Anterior cingulate cortex (tissue), 58 donors: Measurements from ENCODE around the gene SCYL1.

Experiments
- DNase-seq, 58 donors: peaks; one replicate each; lab custom pipeline; 2025; lab: John Stamatoyannopoulos, UW

SCYL1 gene

DNA sequence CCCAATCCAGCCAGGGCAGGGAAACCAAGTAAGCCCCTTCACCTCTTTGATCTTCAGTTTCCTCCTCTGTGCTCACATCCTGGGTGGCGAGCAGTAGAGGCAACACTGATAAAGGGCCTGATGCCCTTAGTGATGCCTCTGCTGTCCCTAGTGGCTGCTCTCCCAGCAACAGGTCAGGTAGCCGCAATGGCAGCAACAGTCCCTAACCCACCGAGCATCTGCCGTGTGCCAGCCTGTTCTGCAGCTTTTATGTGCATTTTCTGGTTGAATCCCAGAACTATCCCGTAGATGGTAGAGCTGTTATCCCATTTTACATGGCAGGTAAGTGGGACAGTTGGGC, 5.2 kb downstream of the SCYL1 start:
- DNase-seq = no peak

DNA sequence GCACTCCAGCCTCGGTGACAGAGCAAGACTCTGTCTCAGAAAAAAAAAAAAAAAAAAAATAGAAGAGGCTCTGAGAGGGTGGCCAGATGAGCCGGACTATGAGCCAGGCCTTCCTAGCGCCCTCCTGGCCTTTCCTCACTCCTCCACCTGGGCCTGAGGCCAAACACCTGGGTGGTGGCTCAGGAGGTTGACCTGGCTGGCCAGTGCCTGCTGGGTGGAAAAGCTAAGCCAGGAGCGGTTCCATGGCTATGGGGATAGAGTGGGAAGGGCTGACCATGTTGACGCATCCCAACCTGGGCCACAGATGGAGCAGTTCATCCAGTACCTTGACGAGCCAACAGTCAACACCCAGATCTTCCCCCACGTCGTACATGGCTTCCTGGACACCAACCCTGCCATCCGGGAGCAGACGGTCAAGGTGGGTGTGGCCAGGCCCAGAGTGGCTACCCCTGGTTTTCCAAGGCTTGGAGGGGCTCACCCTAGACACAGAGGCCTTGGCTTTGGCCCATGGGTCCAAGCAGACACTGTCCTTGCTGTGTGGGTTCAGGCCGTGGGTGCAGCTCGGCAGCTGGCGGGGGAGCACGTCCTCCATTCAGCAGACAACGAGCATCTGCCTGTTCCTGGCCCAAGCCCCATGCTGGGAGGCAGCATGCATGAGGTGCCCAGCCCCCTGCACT, 7.6 kb downstream of the SCYL1 start:
- no peak for DNase-seq

DNA sequence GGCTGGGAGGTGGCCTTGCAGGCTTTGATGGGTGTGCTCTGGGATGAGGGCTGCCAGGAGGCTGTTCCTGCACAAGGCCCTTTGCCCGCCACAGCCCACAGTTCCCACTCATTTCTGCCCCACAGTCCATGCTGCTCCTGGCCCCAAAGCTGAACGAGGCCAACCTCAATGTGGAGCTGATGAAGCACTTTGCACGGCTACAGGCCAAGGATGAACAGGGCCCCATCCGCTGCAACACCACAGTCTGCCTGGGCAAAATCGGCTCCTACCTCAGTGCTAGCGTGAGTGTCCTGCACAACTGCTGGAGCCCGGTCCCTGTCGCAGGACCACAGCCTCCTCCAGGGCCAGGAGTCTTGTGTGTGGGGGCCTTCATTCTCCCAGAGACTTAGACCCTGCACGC, 10.2 kb downstream of the SCYL1 start:
- DNase-seq = no peak

DNA sequence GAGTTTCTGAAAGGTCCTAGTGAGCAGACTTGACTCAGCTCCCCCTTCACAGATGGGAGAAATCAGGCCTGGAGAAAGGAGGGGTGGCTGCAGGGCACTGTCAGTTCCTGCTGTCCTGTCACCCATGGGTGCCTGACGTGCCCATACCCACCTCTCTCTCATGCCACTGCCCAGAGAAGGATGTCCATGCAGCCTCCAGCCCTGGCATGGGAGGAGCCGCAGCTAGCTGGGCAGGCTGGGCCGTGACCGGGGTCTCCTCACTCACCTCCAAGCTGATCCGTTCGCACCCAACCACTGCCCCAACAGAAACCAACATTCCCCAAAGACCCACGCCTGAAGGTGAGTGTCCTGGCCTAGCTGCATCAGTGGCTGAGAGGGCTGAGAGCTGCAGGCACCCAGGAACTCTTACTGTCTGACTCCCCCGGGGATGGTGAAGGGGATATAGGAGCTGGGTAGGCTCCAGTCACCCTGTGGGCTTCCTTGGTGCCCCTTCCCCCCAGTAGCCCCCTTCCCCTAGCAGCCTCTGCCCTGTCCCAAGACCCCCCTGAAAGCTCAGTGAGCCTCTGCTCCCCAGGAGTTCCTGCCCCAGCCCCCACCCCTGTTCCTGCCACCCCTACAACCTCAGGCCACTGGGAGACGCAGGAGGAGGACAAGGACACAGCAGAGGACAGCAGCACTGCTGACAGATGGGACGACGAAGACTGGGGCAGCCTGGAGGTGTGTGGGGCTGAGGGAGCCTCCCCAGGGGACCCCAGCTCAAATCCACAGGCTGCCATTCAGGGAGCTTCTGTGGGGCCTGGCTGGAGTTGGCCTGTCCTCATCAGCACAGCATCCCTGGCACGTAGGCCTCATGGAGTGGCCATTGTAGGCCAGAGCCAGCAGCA, 11.8 kb downstream of the SCYL1 start:
- DNase-seq = no peak

DNA sequence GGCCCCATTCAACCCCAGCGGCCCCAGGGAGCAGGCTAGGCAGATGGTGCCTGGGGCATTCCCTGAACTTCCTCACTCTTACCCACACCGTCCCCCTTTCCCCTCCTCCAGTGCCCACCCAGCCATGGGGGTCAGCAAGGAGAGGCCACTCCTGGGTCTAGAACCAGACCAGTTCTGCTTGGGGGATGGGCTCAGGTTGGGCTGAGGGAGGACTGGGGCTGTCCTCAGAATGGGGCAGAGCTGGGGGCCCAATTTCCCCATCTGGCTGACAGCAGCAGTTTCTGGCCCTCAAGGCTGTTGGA, 12.4 kb downstream of the SCYL1 start:
- DNase-seq = no peak

DNA sequence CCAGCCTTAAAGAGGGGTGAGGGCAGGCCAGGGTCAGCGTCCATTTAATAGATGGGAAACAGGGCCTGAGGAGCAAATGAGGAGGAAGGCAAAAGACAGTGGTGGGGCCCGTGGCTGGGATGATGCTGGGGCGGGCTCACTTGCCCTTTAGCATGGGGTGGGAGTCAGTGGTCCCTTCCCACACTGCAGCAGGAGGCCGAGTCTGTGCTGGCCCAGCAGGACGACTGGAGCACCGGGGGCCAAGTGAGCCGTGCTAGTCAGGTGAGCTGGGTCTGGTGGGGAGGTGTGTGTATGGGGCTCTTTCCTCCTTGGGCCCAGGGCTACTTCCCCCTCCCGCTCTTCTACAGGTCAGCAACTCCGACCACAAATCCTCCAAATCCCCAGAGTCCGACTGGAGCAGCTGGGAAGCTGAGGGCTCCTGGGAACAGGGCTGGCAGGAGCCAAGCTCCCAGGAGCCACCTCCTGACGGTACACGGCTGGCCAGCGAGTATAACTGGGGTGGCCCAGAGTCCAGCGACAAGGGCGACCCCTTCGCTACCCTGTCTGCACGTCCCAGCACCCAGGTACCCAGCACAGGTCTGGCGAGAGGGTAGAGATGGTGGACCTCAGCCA, 12.8 kb downstream of the SCYL1 start:
- no peak for DNase-seq

DNA sequence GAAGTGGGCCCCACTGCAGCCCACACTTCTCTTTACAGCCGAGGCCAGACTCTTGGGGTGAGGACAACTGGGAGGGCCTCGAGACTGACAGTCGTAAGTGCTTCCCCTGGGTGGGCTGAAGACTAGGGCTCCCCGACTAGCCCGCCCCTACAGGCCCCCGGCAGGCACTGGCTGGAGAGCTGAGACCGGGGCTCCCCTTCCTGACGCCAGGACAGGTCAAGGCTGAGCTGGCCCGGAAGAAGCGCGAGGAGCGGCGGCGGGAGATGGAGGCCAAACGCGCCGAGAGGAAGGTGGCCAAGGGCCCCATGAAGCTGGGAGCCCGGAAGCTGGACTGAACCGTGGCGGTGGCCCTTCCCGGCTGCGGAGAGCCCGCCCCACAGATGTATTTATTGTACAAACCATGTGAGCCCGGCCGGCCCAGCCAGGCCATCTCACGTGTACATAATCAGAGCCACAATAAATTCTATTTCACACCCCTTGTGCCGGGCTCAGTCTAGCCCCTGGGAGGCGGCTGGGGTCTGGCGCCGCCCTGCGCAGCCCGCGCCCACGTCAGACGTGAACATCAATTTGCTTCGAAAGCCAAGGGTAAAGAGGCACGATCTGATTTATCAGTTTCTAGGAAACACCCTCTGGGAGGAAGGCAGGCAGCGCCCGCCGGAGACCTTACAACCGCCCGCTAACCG, 13.5 kb downstream of the SCYL1 start:
- DNase-seq = no peak

DNA sequence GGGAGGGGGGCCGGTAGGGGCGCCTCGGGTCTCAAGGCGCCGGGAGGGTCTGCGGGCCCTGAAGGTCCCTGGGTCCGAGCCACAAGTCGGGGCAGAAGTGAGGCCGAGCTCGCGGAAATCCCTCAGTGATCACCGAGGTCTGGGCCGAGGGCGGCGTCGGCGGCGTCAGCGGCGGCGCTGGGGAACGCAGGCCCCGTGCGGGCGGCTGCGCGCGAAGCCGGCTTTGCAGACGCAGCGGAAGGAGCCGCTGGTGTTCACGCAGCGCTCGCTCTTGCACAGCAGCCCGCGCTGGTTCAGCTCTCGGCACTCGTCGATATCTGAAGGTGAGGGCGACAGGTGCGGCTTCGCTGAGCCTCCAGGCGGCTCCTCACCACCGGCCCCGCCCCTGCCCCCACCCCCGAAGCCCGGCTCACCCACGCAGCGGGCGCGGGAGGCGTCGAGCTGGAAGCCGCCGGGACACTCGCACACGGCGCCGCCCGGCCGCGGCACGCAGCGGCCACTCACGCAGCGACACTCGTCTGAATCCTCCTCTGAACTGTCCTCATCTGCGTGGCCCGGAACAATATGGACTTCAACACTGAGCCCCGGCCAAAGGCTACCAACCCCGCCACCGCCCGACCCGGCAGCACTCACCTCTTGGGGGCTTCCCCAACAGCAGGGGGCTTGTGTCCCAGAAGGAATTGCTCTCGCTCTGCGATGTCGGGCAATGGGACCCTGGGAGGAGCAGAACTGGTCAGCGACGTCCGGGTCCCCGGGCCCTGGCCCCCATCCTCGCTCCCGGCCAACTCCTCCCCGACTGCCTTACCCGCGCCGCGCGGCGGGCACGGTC, 14.2 kb downstream of the SCYL1 start:
- peak in 3 of 58 donors; percentile 21 to 46 (median 30) for DNase-seq

DNA sequence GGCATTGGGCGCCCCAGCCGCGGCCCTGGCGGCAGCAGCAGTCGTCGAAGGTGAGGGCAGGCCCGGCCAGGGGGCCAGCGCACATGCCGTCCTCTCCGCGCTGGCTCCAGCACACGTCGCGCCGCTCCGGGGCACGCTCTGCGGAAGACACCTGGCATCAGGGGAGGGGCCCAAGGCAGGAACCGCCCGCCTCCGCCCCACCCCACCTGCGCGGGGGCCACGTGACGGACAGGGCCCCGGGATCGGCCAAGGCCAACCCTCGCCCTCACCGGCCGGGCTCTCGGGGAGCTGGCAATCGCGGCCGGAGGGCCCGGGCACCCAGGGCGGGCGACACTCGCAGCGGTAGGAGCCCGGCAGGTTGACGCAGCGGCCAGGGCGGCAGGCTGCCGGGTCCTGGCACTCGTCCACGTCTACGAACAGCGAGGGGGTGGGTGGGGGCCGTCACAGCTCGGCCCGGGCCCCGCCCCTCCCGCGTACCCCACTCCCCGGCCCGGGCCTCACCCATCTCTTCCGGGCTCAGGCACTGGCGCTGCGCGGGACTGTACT, 14.9 kb downstream of the SCYL1 start:
- DNase-seq = no peak

DNA sequence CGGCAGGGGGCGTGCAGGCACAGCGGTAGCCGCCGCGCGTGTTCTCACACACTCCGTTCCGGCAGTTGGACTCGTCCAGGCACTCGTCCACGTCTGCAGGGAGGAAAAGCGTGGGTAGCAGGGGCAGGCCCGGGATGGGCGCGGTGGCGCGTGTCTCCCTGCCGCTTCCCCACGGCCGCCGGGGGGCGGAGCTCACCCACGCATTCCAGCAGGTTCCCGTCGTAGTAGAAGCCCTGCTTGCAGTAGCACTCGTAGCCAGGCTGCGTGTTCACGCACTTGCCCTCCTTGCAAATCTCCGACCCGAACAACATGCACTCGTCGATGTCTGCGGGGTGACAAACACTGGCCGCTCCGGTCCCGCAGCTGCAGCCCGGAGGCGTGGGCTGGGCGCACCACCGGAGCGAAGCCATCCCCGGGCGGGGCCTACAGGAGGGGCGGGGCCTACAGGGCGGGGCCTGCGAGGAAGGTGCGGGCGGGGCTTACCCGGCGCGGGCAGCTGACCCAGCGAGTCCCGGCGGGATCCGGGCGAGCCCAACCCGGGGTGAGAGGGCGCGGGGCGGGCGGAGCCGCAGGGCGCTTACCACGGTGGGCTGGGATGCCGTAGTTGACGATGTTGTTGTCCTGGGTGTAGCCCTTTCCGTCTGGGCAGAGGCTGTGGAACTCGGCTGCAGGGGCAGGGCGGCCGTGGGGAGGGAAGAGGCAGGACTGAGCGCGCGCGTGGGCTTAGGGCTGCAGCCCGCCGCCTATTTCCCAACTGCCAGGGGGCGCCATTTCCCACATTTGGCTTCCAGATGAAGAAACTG, 15.6 kb downstream of the SCYL1 start:
- peak; percentile 49 to 95 (median 88) for DNase-seq

DNA sequence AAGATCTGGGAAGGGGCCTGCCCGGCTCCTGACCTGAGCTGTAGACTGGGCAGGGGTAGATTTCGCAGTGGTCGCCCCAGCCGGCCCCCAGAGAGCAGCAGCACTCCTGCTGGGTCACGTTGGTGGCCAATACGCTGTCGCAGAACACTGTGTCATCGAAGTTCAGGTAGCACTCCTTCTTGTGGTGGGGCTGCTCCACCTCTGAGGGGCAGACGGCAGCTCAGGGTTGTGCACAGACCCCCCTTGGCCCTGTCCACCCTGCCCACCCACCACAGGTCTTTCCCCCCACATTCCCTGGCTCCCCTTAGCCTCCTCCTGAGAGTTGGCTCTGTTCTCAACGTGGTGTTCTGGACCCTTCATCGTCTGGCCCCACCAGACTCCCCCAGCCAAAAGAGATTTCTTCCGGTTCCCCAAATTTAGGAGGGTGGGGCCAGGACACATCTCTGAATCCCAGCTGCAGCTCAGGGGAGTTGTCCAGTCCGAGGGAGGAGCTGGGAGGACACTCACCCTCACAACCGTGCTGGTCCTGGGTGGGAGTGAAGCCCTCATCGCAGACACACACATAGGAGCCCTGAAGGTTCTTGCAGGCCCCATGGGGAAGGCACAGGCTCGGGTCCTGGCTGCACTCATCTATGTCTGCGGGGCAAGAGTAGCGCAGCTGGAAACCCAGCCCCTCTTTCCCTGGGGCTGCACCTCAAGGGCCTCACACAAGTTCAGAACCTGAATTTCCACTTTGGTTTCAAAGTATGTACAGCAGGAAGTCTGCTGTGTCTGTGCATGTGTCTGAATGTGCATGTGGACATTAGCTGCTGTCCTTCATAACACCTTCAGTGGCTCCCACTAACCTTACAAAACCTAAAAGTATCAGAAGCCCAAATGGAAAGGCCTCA, 16.5 kb downstream of the SCYL1 start:
- DNase-seq = no peak

DNA sequence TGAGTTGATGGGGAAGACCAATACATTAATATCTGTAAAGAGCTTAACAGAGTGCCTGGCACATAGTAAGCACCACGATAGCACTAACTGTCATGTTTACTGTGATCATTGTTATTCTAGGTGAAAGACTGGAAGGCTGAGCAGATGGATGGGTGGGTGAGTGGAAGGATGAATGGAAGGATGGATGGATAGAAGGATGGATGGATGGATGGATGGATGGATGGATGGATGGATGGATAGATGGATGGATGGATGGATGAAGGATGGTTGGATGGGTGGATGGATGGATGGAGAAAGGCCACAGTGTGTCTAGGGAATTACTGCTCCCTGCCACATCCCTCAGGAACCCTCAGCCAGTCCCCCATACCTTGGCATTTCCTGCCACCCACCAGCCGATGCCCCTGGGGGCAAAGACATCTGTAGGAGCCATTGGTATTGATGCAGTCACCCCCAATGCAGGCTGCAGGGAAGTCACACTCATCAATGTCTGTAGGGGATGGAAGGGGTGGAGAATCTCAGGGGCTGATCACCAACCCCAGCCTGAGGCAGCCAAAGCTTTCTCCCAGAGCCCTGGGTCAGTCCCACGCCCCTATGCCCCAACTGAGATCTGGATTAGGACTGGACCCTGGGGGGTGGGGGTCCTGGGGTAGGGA, 18.0 kb downstream of the SCYL1 start:
- no peak for DNase-seq

DNA sequence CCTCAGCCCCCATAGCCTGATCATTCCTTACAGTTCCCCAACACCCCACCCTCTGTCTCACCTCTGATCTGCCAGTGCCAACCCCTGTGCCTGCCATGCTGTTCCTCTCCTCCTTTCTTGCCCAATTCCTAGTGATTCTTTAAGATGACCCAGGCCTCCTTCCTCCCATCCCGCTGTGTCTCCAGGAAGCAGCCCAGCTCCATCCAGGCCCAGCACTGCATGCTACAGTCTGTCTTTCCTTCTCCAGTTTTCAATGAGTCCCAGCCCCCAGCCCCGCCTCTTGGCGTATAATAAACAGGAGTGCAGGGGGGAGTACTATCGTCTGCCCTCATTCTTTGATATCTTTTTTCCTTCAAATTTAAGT, 21.0 kb downstream of the SCYL1 start:
- no peak for DNase-seq

DNA sequence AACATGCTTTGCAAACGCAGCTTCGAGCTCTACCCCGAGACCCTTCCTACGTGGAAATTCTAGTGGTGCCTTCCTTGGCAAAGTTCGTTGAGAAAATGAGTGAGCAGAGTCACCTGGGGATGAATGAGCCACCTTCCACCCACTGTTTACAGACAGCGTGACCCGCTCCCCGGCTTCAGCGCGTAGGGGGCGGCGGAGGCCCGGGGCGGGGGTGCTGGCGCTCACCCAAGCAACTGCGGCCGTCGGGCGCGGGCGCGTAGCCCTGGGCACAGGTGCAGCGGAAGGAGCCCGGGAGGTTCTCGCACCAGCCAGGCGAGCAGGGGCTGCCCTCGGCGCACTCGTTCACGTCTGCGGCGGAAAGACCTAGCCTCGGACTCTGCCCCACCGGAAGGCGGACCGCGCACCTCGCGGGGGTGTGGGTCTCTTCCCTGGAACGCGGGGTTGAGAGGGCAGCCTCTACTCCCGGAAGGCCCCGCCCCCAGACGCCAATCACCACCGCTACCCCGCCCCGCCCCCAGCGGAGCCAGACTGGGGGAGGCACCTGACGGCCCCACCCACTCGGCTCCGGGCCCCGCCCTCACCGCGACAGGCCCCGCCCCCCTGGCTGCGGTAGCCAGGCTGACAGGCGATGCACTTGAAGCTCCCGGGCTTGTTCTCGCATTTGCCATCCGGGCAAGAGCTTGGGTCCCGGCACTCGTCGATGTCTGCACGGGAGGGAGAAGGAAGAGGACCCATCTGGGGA, 21.5 kb downstream of the SCYL1 start:
- DNase-seq = peak in 24 of 58 donors; percentile 18 to 62 (median 30)

DNA sequence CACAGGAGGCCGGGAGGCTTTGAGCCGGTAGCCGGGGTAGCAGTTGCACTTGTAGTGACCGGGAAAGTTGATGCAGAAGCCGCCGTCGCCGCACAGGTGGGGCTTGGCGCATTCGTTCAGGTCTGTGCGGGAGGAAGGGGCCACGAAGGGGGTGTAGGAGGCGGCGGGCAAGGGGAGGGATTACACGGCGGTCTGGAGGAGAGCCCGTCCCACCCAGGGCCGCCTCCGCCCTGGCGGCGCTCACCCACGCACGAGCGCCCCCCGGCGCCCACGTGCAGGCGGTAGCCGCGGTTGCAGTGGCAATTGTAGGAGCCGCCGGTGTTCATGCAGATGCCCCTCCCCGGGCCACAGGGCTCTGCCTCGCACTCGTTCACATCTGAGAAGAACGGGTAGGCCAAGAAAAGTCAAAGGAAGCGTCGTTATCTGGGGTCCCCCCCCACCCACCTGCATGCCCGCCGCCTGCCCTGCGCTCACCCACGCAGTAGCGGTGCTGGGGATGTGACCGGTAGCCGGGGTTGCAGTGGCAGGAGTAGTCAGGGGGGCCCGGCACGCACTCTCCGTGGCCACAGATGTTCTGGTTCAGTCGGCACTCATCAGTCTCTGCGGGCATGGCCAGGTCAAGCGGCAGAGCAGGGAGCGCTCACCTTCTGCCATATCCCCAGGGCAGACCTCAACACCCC, 22.7 kb downstream of the SCYL1 start:
- DNase-seq = no peak

DNA sequence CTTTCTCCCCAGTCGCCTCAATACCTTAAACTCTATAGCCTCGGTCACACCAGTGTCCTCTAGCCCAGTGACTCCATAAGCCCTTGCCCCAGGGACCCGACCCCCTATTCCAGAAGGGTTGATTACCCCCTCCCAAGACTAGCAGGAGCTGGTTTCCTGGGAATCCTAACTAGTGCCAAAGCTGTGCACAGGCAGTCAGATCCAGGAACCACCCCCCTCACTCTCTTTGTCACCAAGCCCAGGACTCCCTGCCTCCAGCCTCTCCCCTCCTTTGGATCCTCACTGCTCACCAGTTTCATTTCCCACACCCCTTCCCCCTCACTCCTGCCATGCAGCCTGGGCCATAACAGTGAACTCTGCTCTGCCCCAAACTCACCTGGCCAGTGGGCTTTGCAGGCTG, 23.5 kb downstream of the SCYL1 start:
- no peak for DNase-seq
